IMR-90 (cell line): Measurements from ENCODE around the gene FADS6. TPM values are rescaled to one million over a fixed set of nuclear protein-coding genes. Genes with fewer than 3 reads are reported as not detected.

Experiments used
- ATAC-seq: fragments of 200-7000 bp; cut with Tn5 transposase; 2 replicates; pipeline ENCODE4 v1.9.1; 2020; ENCODE audit warnings: low read depth, mild to moderate bottlenecking, moderate library complexity
- BruUV-seq: library from RNA; stranded (reverse); fragments of 400-500 nt; replicated peaks from 2 replicates; lab custom pipeline; 2021; lab: Mats Ljungman, UMichigan
- CTCF ChIA-PET: fragments of 300-600 bp; formaldehyde crosslinking; extraction: SDS; loops from one replicate; lab custom pipeline; 2021; ENCODE audit warnings: antibody characterized with exemption; lab: Yijun Ruan, JAX
- POLR2A ChIA-PET: fragments of 300-600 bp; sonication (Branson Sonifier 250); formaldehyde crosslinking; loops from one replicate; lab custom pipeline; 2022; ENCODE audit warnings: antibody characterized with exemption; ENCODE audit not compliant: unreplicated experiment; lab: Charles Lee
- DNase-seq: peaks from one replicate; pipeline ENCODE4 v3.0.0; 2013
- H2AFZ ChIP-seq: replicated peaks from 2 replicates; pipeline ENCODE3; 2013; ENCODE audit warnings: low read length, mild to moderate bottlenecking; ENCODE audit not compliant: poor library complexity
- H2AK5ac ChIP-seq: 2 replicates; pipeline ENCODE4 v1.6.1; 2013; ENCODE audit warnings: low read depth, low read length, inconsistent platforms
- H2AK9ac ChIP-seq: replicated peaks from 2 replicates; pipeline ENCODE3; 2013; ENCODE audit warnings: mild to moderate bottlenecking, low read depth, low read length, moderate library complexity; ENCODE audit not compliant: poor library complexity
- H2BK120ac ChIP-seq: 2 replicates; pipeline ENCODE4 v1.6.1; 2013; ENCODE audit warnings: low read depth, low read length, inconsistent platforms
- H2BK15ac ChIP-seq: 3 replicates; pipeline ENCODE4 v1.6.1; 2013; ENCODE audit warnings: low read depth, low read length, inconsistent platforms
- H2BK20ac ChIP-seq: 2 replicates; pipeline ENCODE4 v1.6.1; 2013; ENCODE audit warnings: low read depth, mild to moderate bottlenecking, inconsistent platforms, low read length, moderate library complexity
- H2BK5ac ChIP-seq: 2 replicates; pipeline ENCODE4 v1.6.1; 2013; ENCODE audit warnings: mild to moderate bottlenecking, low read depth, low read length, inconsistent platforms; ENCODE audit not compliant: poor library complexity, severe bottlenecking
- H3K14ac ChIP-seq: replicated peaks from 2 replicates; pipeline ENCODE4 v1.6.1; 2013; ENCODE audit warnings: low read depth, low read length, inconsistent platforms
- H3K18ac ChIP-seq: 2 replicates; pipeline ENCODE4 v1.6.1; 2013; ENCODE audit warnings: low read depth, low read length, control low read depth
- H3K23ac ChIP-seq: 2 replicates; pipeline ENCODE4 v1.6.1; 2013; ENCODE audit warnings: low read depth, low read length, inconsistent platforms
- H3K27ac ChIP-seq: 2 replicates; pipeline ENCODE4 v1.5.1; 2013; ENCODE audit warnings: mild to moderate bottlenecking, control low read depth, low read length; ENCODE audit not compliant: insufficient read depth
- H3K27me3 ChIP-seq: 2 replicates; pipeline ENCODE4 v1.6.1; 2013; ENCODE audit warnings: low read length; ENCODE audit not compliant: control insufficient read depth, insufficient read depth
- H3K36me3 ChIP-seq: 2 replicates; pipeline ENCODE4 v1.6.1; 2013; ENCODE audit warnings: low read length, mixed read lengths; ENCODE audit not compliant: control insufficient read depth, insufficient read depth
- H3K4ac ChIP-seq: 2 replicates; pipeline ENCODE4 v1.6.1; 2013; ENCODE audit warnings: low read depth, low read length, inconsistent platforms
- H3K4me1 ChIP-seq: 2 replicates; pipeline ENCODE4 v1.6.1; 2013; ENCODE audit warnings: low read length, mixed read lengths; ENCODE audit not compliant: control insufficient read depth, insufficient read depth
- H3K4me2 ChIP-seq: 2 replicates; pipeline ENCODE4 v1.6.1; 2013; ENCODE audit warnings: low read depth, mild to moderate bottlenecking, control low read depth, low read length, moderate library complexity
- H3K4me3 ChIP-seq: 2 replicates; pipeline ENCODE4 v1.5.1; 2013; ENCODE audit warnings: low read depth, mild to moderate bottlenecking, control low read depth, low read length, moderate library complexity; ENCODE audit not compliant: insufficient read depth
- H3K56ac ChIP-seq: 2 replicates; pipeline ENCODE4 v1.6.1; 2013; ENCODE audit warnings: low read length, inconsistent platforms; ENCODE audit not compliant: insufficient read depth; ENCODE audit errors: extremely low read depth
- H3K79me1 ChIP-seq, 2 experiments: 2 replicates each; pipeline ENCODE4 v1.6.1; 2013; ENCODE audit warnings: low read length in 2 of 2, inconsistent platforms in 1 of 2, low read depth in 1 of 2
- H3K9ac ChIP-seq: 2 replicates; pipeline ENCODE4 v1.6.1; 2013; ENCODE audit warnings: low read depth, low read length, control low read depth
- H3K9me1 ChIP-seq: 2 replicates; pipeline ENCODE4 v1.6.1; 2013; ENCODE audit warnings: low read length, inconsistent platforms; ENCODE audit not compliant: insufficient read depth
- H3K9me3 ChIP-seq: 2 replicates; pipeline ENCODE4 v1.6.1; 2013; ENCODE audit warnings: low read length; ENCODE audit not compliant: control insufficient read depth, insufficient read depth
- H4K20me1 ChIP-seq: 2 replicates; pipeline ENCODE4 v1.6.1; 2013; ENCODE audit warnings: low read length, inconsistent platforms; ENCODE audit not compliant: insufficient read depth
- H4K5ac ChIP-seq: 2 replicates; pipeline ENCODE4 v1.6.1; 2013; ENCODE audit warnings: mild to moderate bottlenecking, low read depth, low read length, control low read depth
- H4K8ac ChIP-seq, 2 experiments: 2 replicates each; pipeline ENCODE4 v1.6.1; 2013; ENCODE audit warnings: low read depth in 2 of 2, low read length in 2 of 2, control low read depth in 1 of 2, inconsistent platforms in 1 of 2
- H4K91ac ChIP-seq: 2 replicates; pipeline ENCODE4 v1.6.1; 2013; ENCODE audit warnings: low read depth, low read length, inconsistent platforms; ENCODE audit not compliant: insufficient read depth
- BHLHE40 ChIP-seq: fragments of 150-350 bp; IDR thresholded peaks from 2 replicates; pipeline ENCODE4 v1.6.1; 2016; ENCODE audit warnings: mild to moderate bottlenecking, low read depth, low read length
- CEBPB ChIP-seq: IDR thresholded peaks from 2 replicates; pipeline ENCODE4 v1.6.1; 2012; ENCODE audit warnings: low read depth, low read length, improper control_type of control experiment
- CHD1 ChIP-seq: IDR thresholded peaks from 2 replicates; pipeline ENCODE4 v1.6.1; 2012; ENCODE audit warnings: low read depth, low read length, improper control_type of control experiment
- FOS ChIP-seq: fragments of 150-350 bp; IDR thresholded peaks from 2 replicates; pipeline ENCODE4 v1.6.1; 2016; ENCODE audit warnings: low read depth, low read length
- MAFK ChIP-seq: IDR thresholded peaks from 2 replicates; pipeline ENCODE4 v1.6.1; 2012; ENCODE audit warnings: low read depth, low read length, improper control_type of control experiment
- MAZ ChIP-seq: IDR thresholded peaks from 2 replicates; pipeline ENCODE4 v1.6.1; 2012; ENCODE audit warnings: low read depth, mild to moderate bottlenecking, low read length, improper control_type of control experiment, moderate library complexity, borderline replicate concordance
- MXI1 ChIP-seq: IDR thresholded peaks from 2 replicates; pipeline ENCODE4 v1.6.1; 2012; ENCODE audit warnings: low read depth, mild to moderate bottlenecking, low read length, moderate library complexity, borderline replicate concordance
- POLR2A ChIP-seq: IDR thresholded peaks from 2 replicates; pipeline ENCODE4 v1.6.1; 2012; ENCODE audit warnings: mild to moderate bottlenecking, low read depth, low read length
- RAD21 ChIP-seq: IDR thresholded peaks from 2 replicates; pipeline ENCODE4 v1.6.1; 2012; ENCODE audit warnings: low read length, improper control_type of control experiment
- RCOR1 ChIP-seq: IDR thresholded peaks from 2 replicates; pipeline ENCODE4 v1.6.1; 2012; ENCODE audit warnings: mild to moderate bottlenecking, low read length, improper control_type of control experiment; ENCODE audit not compliant: insufficient replicate concordance
- RFX5 ChIP-seq: IDR thresholded peaks from 2 replicates; pipeline ENCODE4 v1.8.0; 2012; ENCODE audit warnings: low read depth, mild to moderate bottlenecking, low read length, moderate library complexity
- WGBS, 2 experiments: methylation state at CpG; one replicate each; pipeline versions ENCODE4 v1.1.5 to v1.1.7; 2013; ENCODE audit warnings: missing lambda C conversion rate in 2 of 2; ENCODE audit not compliant: insufficient read length in 1 of 2; ENCODE audit errors: extremely low coverage in 2 of 2; 5-methylcytosine and 5-hydroxymethylcytosine counted together
- dilution Hi-C: fragments of 300-500 bp; cut with HindIII; formaldehyde crosslinking; loops from one replicate; pipeline ENCODE4 v1.14.3; 2018; ENCODE audit warnings: low sequenced_read_pairs; ENCODE audit not compliant: unreplicated experiment
- in situ Hi-C: fragments of 300-500 bp; cut with MboI; formaldehyde crosslinking; loops from 3 replicates; pipeline ENCODE4 v1.14.3; 2019; ENCODE audit warnings: low sequenced_read_pairs, inconsistent platforms, mixed read lengths
- intact Hi-C: fragments of 100-400 bp; cut with micrococcal nuclease; formaldehyde crosslinking; loops from 2 replicates; pipeline ENCODE4 v1.10.0; 2022
- polyA plus RNA-seq, 3 experiments: library from polyadenylated mRNA; depleted of rRNA; stranded (reverse); fragments of >200 nt; gene quantifications; 2 replicates each; pipeline ENCODE4 v1.2.3, GENCODE V29; 2012; ENCODE audit warnings: low replicate concordance in 1 of 3
- total RNA-seq: library from RNA; depleted of rRNA; stranded (reverse); fragments of >200 nt; gene quantifications from 2 replicates; pipeline ENCODE4 v1.2.3, GENCODE V29; 2012
- TF ChIP-seq, protein P1 (sequence below): conservative IDR thresholded peaks from 2 replicates; pipeline ENCODE4 v1.5.1; 2012; ENCODE audit warnings: mild to moderate bottlenecking, low read depth, low read length, improper control_type of control experiment
- TF ChIP-seq, protein P2 (sequence below): fragments of 150-350 bp; IDR thresholded peaks from 2 replicates; pipeline ENCODE4 v1.6.1; 2016; ENCODE audit warnings: low read depth, mild to moderate bottlenecking, low read length, moderate library complexity, borderline replicate concordance
- TF ChIP-seq, protein P3 (sequence below): fragments of 150-350 bp; IDR thresholded peaks from 2 replicates; pipeline ENCODE4 v1.6.1; 2017; ENCODE audit warnings: mild to moderate bottlenecking, antibody characterized with exemption, low read length, low read depth

FADS6 gene
- total and polyA plus RNA-seq, 2 of the 4 experiments (the other 2 are of a cell fraction) = not detected

DNA sequence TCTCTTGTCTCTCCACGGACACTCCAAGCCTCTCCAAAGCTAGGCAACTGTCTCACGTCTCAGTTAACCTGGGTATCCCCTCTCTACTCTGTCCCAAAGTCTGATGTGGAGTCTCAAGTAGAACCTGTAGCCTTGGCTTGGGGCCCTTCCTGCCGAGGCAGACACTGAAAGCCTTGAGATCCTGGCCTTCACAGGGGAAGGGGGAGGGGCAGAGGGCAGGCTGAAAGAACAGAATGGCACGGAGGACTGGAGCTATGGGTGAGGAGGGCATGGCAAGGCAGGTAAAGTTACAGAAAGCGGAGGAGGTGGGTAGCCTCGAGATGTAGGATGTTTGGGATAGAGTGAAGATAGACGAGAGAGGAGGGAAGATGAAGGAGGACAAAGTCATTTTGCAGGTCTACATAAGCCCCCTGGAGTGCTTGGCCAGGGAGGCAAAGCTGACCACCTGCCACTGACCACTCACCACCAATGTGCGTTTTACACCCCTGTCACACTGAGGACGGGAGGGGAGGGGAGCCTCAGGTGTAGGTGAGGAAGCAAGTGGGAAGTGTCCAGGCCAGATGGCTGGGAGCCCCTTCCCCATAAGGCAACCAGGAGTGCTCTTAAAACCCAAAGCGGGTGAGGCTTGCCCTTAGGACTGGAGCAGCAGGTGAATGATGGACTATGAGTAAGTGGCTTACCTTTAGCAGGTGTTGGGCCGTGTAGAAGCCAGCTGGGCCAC is 21.9 kb downstream of the FADS6 start:
- 100% methylated on average over 2 of the region's 11 CpGs; no CpG with 5 or more reads in 1 of the 2 experiments for WGBS, 2 experiments
- in situ Hi-C loops = loop anchor here (25.0 kb wide), 1 partner anchor 659 kb away; the partner anchor contains the start of genes RPL38 and TTYH2
- CTCF ChIA-PET = no interaction called here
- no peak for TF ChIP-seq MAFK
- no peak for TF ChIP-seq RAD21
- TF ChIP-seq POLR2A = no peak
- TF ChIP-seq, protein P1, sequence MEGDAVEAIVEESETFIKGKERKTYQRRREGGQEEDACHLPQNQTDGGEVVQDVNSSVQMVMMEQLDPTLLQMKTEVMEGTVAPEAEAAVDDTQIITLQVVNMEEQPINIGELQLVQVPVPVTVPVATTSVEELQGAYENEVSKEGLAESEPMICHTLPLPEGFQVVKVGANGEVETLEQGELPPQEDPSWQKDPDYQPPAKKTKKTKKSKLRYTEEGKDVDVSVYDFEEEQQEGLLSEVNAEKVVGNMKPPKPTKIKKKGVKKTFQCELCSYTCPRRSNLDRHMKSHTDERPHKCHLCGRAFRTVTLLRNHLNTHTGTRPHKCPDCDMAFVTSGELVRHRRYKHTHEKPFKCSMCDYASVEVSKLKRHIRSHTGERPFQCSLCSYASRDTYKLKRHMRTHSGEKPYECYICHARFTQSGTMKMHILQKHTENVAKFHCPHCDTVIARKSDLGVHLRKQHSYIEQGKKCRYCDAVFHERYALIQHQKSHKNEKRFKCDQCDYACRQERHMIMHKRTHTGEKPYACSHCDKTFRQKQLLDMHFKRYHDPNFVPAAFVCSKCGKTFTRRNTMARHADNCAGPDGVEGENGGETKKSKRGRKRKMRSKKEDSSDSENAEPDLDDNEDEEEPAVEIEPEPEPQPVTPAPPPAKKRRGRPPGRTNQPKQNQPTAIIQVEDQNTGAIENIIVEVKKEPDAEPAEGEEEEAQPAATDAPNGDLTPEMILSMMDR = no peak
- TF ChIP-seq, protein P2, sequence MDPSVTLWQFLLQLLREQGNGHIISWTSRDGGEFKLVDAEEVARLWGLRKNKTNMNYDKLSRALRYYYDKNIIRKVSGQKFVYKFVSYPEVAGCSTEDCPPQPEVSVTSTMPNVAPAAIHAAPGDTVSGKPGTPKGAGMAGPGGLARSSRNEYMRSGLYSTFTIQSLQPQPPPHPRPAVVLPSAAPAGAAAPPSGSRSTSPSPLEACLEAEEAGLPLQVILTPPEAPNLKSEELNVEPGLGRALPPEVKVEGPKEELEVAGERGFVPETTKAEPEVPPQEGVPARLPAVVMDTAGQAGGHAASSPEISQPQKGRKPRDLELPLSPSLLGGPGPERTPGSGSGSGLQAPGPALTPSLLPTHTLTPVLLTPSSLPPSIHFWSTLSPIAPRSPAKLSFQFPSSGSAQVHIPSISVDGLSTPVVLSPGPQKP = no peak
- TF ChIP-seq RFX5 = no peak
- TF ChIP-seq, protein P3, sequence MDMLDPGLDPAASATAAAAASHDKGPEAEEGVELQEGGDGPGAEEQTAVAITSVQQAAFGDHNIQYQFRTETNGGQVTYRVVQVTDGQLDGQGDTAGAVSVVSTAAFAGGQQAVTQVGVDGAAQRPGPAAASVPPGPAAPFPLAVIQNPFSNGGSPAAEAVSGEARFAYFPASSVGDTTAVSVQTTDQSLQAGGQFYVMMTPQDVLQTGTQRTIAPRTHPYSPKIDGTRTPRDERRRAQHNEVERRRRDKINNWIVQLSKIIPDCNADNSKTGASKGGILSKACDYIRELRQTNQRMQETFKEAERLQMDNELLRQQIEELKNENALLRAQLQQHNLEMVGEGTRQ = no peak
- no peak for TF ChIP-seq CEBPB
- TF ChIP-seq RCOR1 = no peak
- no peak for TF ChIP-seq MXI1
- TF ChIP-seq FOS = no peak
- no peak for TF ChIP-seq MAZ
- TF ChIP-seq BHLHE40 = no peak
- no peak for TF ChIP-seq CHD1

More for the DNA sequence above, 21.9 kb downstream of the FADS6 start:
- H3K79me1 ChIP-seq = peaks cover 17 to 35% of the 10 kb centered on the region in 2 experiments; a peak in 3 of 4 replicates
- H4K91ac ChIP-seq = no peak overlapping the region
- no peak overlapping the region for H2BK5ac ChIP-seq
- H3K56ac ChIP-seq = no peak overlapping the region
- ATAC-seq = no peak
- intact Hi-C loops = no loop called here
- no peak overlapping the region for H2AFZ ChIP-seq
- H3K4ac ChIP-seq = no peak overlapping the region; the same call in 1 of the 2 replicates
- H4K5ac ChIP-seq = no peak overlapping the region; the same call in 1 of the 2 replicates
- 0 out of 2 replicates have a peak, but pooled peaks cover 3% of the 10 kb centered on the region for H4K20me1 ChIP-seq
- peak overlapping the region; percentile 17; the same call in 1 of the 2 replicates for H3K23ac ChIP-seq
- H3K18ac ChIP-seq = no peak overlapping the region
- H2AK9ac ChIP-seq = peak overlapping the region; percentile 99
- 0 out of 2 replicates have a peak overlapping the region, but pooled peaks have one; percentile 89 for H3K14ac ChIP-seq
- peaks cover 11% of the 10 kb centered on the region for H3K4me1 ChIP-seq
- POLR2A ChIA-PET = no interaction called here
- H3K4me2 ChIP-seq = peak overlapping the region; percentile 97
- no TSS peak for BruUV-seq
- peak overlapping the region; percentile 92 for H3K4me3 ChIP-seq
- H3K9ac ChIP-seq = no peak overlapping the region; the same call in 1 of the 2 replicates
- dilution Hi-C loops = no loop called here
- H2BK20ac ChIP-seq = no peak overlapping the region
- H3K36me3 ChIP-seq = peaks cover 1% of the 10 kb centered on the region; the same call in 1 of the 2 replicates
- H3K27me3 ChIP-seq = no peaks in the 10 kb centered on the region
- H3K27ac ChIP-seq = no peak overlapping the region
- 0 out of 2 replicates have a peak overlapping the region, but pooled peaks have one; percentile 27 for H2AK5ac ChIP-seq
- H2BK15ac ChIP-seq = no peak overlapping the region
- DNase-seq = no peak
- H3K9me1 ChIP-seq = peaks cover 16% of the 10 kb centered on the region
- H2BK120ac ChIP-seq = no peak overlapping the region
- H3K9me3 ChIP-seq = no peaks in the 10 kb centered on the region
- H4K8ac ChIP-seq = no peak overlapping the region
